Measurements from ENCODE around the gene GIPC2.
"Not testable (repeated sequence)": the region's sequence is repeated elsewhere in the genome, so short reads cannot be mapped to it uniquely, and the experiment has no call there.

The GIPC2 gene

GRCh38 chr1:78064886-78065285, 19.1 kb downstream of the GIPC2 start:
- in situ Hi-C loops (cut with MboI; ENCODE audit: low sequenced_read_pairs), result not testable (repeated sequence)

DNA sequence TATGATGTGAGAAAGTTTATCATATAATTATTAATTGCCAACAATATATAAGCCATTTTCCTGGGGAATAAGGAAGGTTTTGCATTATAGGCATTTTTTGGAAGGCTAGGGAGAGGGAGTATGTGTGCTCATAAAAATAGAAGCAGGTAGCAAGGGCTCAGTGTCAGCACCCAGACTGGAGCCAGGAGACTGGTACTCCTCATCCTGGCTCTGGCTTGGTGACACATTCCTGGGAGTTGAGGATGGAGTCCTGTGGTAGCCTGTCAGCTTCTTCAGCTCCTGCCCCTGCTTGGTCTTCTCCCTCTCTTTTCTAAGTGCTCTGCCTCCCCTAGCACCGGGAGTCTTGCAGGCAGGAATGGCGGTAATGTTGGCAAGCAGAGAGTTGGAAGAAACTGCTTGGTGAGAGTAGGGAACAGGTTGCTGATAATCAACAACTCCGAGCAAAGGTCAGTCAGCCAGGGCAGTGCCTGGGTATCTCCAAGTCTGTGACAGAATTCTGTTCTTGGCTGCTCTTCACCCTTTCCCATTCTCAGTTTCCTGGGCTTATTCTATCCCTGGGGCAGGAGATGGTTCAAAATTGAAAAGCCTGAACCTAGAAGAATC, 23.0 kb downstream of the GIPC2 start:
- in situ Hi-C loops (cut with MboI; ENCODE audit: low sequenced_read_pairs), result no loop called here

DNA sequence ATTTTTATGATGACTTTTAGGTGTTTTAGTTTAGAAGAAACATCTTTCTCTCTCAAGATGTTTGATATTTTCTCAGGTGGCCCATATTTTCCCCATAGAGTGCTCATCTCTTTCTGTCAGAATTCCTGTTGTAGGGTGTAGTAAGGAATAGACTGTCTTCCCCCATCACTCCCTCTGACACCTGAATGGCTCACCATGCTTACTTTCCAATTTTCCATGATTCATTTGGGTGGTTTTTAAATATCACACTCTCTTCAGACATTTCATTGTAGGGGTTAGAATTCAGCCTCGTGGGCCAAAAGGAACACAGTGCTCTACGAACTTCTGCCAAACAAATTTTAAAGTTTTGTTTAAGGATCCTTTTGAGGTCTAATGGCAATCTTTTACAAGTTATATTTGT, 24.0 kb downstream of the GIPC2 start:
- in situ Hi-C loops (cut with MboI; ENCODE audit: low sequenced_read_pairs), result no loop called here

DNA sequence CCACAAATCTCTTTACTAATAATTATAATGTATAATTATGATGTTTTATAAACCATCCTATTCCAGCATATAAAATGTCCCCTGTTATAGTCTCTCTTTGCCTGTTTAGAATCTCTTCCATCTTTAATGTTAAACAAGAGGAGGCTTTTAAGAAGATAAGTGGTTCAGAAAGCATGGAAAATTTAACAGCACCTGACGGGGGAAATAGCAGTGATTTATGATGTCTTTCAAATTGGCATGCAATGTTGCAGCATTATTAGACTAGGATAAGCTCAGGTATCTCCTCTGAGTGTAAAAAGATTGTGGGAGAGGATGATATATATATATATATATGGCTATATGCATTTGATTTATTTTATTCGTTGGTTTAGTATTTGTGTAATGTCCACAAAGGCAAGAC, 24.4 kb downstream of the GIPC2 start:
- in situ Hi-C loops (cut with MboI; ENCODE audit: low sequenced_read_pairs), result no loop called here

- in situ Hi-C loops (cut with MboI; ENCODE audit: low sequenced_read_pairs), result no loop called here
Measured at GRCh38 chr1:78070758-78071157, 25.0 kb downstream of the GIPC2 start.

DNA sequence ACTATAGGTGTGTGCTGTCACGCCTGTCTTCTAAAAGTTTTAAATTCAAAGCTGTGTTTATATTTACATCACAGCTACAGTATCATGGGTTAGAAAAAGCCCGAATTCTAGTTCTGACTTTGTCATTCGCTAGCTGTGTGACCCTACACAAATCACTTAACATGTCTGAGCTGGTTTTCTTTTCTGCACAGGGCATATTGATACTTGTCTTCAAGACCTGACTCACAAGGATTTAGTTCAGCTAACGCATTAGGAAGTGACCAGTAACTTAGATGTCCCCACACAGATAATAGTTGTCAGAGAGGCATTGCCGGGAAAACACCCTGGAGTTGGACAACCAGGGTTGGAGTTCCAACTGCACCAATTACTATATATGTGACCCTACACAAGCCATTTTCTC, 25.9 kb downstream of the GIPC2 start:
- in situ Hi-C loops (cut with MboI; ENCODE audit: low sequenced_read_pairs), result no loop called here

- in situ Hi-C loops (cut with MboI; ENCODE audit: low sequenced_read_pairs), result no loop called here
Measured at GRCh38 chr1:78072216-78072615, 26.4 kb downstream of the GIPC2 start.

DNA sequence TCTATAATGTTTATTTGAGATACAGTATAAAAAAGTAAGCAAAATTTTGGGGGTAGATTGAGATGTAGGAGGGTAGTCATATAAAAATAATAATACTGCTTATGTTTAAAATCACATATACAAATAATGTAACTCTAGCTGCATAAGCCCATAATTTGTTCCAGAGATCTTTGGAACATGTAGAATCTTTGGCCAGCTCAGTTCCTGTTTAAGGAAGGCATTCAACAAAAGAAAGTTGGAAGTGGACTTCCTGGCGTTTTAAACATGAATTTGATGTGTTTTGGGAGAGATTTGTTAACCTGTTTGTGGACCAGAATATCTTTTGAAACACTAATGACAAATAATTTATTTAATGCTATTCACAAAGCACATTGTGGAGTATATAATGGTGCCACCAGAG, 27.7 kb downstream of the GIPC2 start:
- in situ Hi-C loops (cut with MboI; ENCODE audit: low sequenced_read_pairs), result no loop called here

DNA sequence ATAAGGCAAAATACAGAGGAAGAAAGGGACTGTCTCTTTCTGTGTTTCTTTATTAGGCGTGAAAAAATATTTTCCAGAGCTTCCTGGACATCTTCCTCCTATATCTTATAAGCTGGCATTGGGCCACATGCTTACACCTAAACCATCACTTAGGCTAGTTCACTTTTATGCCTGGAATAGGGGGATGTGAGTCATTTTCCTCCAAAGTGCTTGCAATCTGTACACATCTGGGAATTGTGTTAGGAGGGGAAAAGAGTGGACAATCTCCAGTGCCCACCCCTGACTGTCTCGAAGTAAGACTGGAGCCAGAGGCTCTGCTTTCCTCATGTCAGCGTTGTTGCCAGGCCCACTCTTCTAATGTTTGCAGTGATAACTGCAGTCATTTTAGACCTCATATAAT, 29.9 kb downstream of the GIPC2 start:
- in situ Hi-C loops (cut with MboI; ENCODE audit: low sequenced_read_pairs), result no loop called here

DNA sequence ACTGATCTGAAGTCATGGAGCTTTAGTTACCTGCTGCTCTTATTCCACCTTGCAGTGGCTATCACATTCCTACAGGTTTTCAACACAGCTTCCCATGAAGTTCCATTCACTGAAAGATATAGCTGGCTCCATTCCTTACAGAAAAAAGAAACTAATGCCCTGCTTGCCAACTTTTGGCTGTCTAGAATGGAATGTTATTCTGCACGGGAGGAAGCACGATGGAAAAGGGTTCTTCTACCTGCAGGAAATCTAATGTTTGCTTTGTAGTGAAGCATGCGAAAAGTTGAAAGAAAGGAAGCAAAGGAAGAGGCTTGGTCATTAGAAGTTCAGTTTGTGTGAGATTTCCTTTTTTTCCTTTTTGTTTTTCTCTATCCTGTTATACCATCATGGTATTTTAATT, 32.6 kb downstream of the GIPC2 start:
- in situ Hi-C loops (cut with MboI; ENCODE audit: low sequenced_read_pairs), result no loop called here

DNA sequence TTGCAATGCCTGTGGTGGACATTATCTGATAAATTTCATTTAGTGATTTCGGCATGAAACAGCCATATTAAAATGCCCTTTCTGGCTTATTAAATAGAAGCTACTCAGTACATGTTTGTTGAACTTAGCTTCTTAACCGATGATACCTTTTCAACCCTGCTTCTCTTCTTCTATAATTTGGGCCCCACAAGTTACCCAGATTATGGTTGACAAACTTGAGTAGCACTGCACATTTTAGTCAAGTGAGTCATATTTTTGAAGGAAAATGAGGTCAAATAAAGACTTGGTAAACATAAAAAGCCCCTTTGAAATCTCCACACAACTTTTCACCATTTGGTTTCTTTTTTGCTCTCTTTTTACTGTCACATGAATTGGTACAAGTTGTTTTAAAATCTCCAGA, 33.8 kb downstream of the GIPC2 start:
- in situ Hi-C loops (cut with MboI; ENCODE audit: low sequenced_read_pairs), result no loop called here

DNA sequence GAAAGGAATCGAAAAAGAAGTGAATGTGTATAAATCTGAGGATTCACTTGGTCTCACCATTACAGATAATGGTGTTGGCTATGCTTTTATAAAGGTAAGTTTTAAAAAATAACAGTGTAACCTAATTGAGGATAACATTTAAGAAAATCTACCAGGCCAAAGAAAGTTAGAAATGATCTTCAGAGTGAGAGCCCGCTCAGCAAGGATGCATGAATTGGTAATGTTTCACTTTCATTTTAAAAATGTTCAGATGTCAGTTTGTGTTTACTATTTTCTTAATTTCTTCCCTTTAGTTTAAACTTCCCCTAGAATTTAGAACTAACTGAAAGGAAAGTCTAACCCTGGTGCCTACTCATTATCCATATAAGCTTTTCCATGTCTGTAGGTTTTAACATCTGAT, 35.0 kb downstream of the GIPC2 start:
- in situ Hi-C loops (cut with MboI; ENCODE audit: low sequenced_read_pairs), result no loop called here

DNA sequence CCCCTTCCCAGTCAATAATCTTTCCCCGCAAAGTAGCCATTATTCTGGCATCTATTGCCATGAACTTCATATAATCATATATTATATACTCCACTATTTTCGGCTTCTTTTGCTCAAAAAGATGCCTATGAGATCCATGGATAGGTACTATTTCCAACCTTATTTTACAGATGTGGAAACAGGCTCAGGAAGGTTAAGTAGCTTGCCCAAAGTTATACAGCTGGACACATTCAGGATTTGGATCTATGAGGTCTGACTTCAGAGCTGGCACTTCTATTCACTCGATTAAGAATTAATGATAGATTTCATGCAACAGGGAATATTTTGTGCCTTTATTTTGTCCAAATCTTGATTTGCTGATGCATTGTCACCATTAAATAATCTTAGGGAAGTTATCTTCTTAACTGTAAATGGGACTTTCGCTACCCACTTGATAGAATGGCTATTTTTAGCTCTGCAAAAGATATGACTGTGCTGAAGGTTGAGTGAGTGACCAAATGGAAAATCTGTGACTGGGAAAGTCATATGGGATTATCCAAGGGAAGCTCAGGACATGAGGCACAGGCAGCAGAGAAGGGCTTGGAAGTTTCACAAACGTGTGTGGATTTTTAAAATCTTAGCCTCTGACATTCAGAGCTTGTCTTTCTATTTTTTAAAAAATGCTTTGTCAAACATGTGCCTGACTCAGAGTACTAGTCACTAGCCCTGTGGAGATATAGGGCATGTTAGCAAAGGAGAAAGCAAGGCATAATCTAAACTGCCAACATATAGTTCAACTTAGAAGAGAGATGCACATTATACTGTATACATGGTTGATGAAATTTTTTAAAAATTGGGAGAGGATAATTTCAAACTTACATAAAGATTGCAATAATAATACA, 36.5 kb downstream of the GIPC2 start:
- in situ Hi-C loops (cut with MboI; ENCODE audit: low sequenced_read_pairs), result no loop called here

- in situ Hi-C loops (cut with MboI; ENCODE audit: low sequenced_read_pairs), result not testable (repeated sequence)
Measured at GRCh38 chr1:78084639-78085038, 38.9 kb downstream of the GIPC2 start.

GRCh38 chr1:78086697-78087096, 40.9 kb downstream of the GIPC2 start:
- in situ Hi-C loops (cut with MboI; ENCODE audit: low sequenced_read_pairs), result no loop called here

- in situ Hi-C loops (cut with MboI; ENCODE audit: low sequenced_read_pairs), result no loop called here
Measured at GRCh38 chr1:78088015-78088414, 42.2 kb downstream of the GIPC2 start.

DNA sequence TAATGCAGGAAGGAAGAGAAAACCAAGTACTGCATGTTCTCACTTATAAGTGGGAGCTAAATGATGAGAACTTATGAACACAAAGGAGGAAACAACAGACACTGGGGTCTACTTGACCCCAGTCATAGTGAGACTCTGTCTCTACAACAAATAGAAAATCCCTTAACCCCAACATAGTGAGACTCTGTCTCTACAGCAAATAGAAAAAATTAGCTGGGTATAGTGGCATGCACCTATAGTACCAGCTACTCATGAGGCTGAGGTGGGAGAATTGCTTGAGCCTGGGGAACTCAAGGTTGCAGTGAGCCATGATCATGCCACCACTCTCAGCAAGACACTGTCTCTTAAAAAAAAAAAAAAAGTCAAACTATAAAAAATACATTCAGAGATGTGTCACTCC, 42.7 kb downstream of the GIPC2 start:
- in situ Hi-C loops (cut with MboI; ENCODE audit: low sequenced_read_pairs), result no loop called here

DNA sequence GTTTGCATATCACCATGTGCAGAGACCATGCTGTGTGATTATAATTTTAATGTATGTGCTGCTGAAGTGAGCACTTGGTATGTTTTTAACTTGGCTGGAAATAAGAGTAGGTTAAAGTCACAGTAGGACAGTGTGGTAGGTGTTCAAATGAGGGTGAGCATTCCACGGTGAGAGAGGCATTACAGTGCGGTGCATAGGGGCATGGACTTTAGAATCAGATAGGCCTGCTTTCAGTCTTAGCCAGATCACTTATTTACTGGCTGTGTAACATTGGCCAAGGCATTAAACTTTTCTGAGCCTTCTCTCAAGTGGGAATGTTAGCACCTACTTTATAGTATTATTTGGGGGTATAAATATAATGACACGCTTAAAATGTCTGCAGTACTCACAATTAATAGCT, 43.2 kb downstream of the GIPC2 start:
- in situ Hi-C loops (cut with MboI; ENCODE audit: low sequenced_read_pairs), result no loop called here

DNA sequence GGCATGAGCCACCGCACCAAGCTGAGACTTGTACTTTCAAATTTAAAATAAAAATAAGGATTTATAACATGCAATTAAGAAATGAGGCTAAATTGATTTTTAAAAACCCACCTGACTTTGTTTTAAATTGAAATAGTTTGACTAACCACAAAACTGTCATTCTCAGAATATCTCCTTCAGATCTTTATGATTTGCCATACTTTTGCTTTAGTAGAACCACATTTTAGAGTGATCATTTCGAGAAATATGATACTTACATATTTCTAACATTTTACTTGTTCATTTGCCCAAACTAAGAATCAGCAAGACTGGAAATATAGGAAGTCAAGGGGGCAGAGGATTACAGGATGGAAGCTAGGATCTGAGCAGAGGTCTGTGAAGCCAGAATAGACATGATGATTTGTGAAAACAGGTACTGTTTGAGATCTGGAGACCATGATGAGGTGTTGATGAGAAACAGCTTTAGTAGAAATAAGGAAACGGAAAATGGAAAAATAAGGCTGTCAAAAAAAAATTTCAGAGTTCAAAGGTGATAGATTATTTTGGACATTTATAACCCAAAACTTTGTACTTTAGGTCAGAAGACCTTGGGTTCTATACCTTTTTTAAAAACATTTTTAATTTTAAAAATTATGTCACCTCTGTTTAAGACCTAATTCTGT, 44.8 kb downstream of the GIPC2 start:
- in situ Hi-C loops (cut with MboI; ENCODE audit: low sequenced_read_pairs), result no loop called here

DNA sequence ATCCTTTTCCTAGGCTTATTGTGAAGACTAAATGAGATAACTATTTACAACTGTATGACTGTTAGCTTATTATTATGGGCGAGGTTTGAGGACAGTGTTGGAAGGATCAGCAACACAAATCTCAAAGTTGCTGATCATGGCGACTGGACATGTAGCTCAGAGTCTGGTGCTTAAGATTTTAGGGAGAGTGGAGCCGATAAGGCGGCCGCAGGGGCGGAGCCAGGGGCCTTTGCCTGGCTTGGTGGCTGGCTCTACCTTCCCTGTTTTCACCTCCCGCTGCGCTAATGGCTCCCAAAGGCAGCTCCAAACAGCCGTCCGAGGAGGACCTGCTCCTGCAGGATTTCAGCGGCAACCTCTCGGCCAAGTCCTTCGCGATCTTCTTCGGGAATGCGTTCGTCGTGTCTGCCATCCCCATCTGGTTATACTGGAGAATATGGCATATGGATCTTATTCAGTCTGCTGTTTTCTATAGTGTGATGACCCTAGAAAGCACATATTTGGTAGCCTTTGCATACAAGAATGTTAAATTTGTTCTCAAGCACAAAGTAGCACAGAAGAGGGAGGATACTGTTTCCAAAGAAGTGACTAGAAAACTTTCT, 45.5 kb downstream of the GIPC2 start:
- in situ Hi-C loops (cut with MboI; ENCODE audit: low sequenced_read_pairs), result no loop called here

GRCh38 chr1:78091886-78092285, 46.1 kb downstream of the GIPC2 start:
- in situ Hi-C loops (cut with MboI; ENCODE audit: low sequenced_read_pairs), result no loop called here

GRCh38 chr1:78092643-78093042, 46.9 kb downstream of the GIPC2 start:
- in situ Hi-C loops (cut with MboI; ENCODE audit: low sequenced_read_pairs), result no loop called here

Data from HL-60/S4 (cell line).